ENCODE data around the gene TSPEAR. TPM values are rescaled to one million over a fixed set of nuclear protein-coding genes. Genes with fewer than 3 reads are reported as not detected.
"Not testable (repeated sequence)": the region's sequence is repeated elsewhere in the genome, so short reads cannot be mapped to it uniquely, and the experiment has no call there.

TSPEAR gene
- polyA plus RNA-seq, 3 donors: 0.53 to 0.67 (median 0.62) TPM

GRCh38 chr21:44576025-44576420, 135.3 kb downstream of the TSPEAR start:
- no peak for DNase-seq (ENCODE audit: low read depth in 3 of 3, low spot score in 2 of 3)

- DNase-seq (ENCODE audit: low read depth in 3 of 3, low spot score in 2 of 3): no peak
These were observed 135.9 kb downstream of the TSPEAR start for GRCh38 chr21:44575307-44576024.

GRCh38 chr21:44574457-44575306, 136.7 kb downstream of the TSPEAR start:
- no peak for DNase-seq (ENCODE audit: low read depth in 3 of 3, low spot score in 2 of 3)

- not testable (repeated sequence) for DNase-seq (ENCODE audit: low read depth in 3 of 3, low spot score in 2 of 3)
These were observed 137.5 kb downstream of the TSPEAR start, which contains the start of gene KRTAP10-4 for GRCh38 chr21:44573630-44574456. Gene KRTAP10-4, plus strand, starts transcription at chr21:44573729. Its CDS starts 30 bp downstream, at chr21:44573759.

GRCh38 chr21:44572959-44573583, 138.3 kb downstream of the TSPEAR start:
- DNase-seq (ENCODE audit: low read depth in 3 of 3, low spot score in 2 of 3): no peak

GRCh38 chr21:44571844-44572782, 139.3 kb downstream of the TSPEAR start:
- no peak for DNase-seq (ENCODE audit: low read depth in 3 of 3, low spot score in 2 of 3)

GRCh38 chr21:44571296-44571695, 140.1 kb downstream of the TSPEAR start:
- DNase-seq (ENCODE audit: low read depth in 3 of 3, low spot score in 2 of 3): no peak

GRCh38 chr21:44569861-44570517, 141.4 kb downstream of the TSPEAR start:
- no peak for DNase-seq (ENCODE audit: low read depth in 3 of 3, low spot score in 2 of 3)

- DNase-seq (ENCODE audit: low read depth in 3 of 3, low spot score in 2 of 3): no peak
These were observed 142.5 kb downstream of the TSPEAR start for GRCh38 chr21:44568667-44569556.

GRCh38 chr21:44568261-44568660, 143.1 kb downstream of the TSPEAR start:
- no peak for DNase-seq (ENCODE audit: low read depth in 3 of 3, low spot score in 2 of 3)

GRCh38 chr21:44567481-44568171, 143.7 kb downstream of the TSPEAR start:
- no peak for DNase-seq (ENCODE audit: low read depth in 3 of 3, low spot score in 2 of 3)

GRCh38 chr21:44566403-44566802, 145.0 kb downstream of the TSPEAR start:
- no peak for DNase-seq (ENCODE audit: low read depth in 3 of 3, low spot score in 2 of 3)

- no peak for DNase-seq (ENCODE audit: low read depth in 3 of 3, low spot score in 2 of 3)
These were observed 146.3 kb downstream of the TSPEAR start for GRCh38 chr21:44564886-44565598.

- DNase-seq (ENCODE audit: low read depth in 3 of 3, low spot score in 2 of 3): no peak
These were observed 147.3 kb downstream of the TSPEAR start for GRCh38 chr21:44564099-44564498.

- DNase-seq (ENCODE audit: low read depth in 3 of 3, low spot score in 2 of 3): no peak
These were observed 152.7 kb downstream of the TSPEAR start, which contains the start of gene KRTAP10-3 for GRCh38 chr21:44558695-44559094. Gene KRTAP10-3, minus strand, starts transcription at chr21:44558795. Its CDS starts 80 bp downstream, at chr21:44558715.

GRCh38 chr21:44558329-44558675, 153.1 kb downstream of the TSPEAR start:
- not testable (repeated sequence) for DNase-seq (ENCODE audit: low read depth in 3 of 3, low spot score in 2 of 3)
